KMS-11 (cell line): ENCODE data around the gene INTU.

ENCODE experiments used
- H2AFZ ChIP-seq: fragments of 200-600 bp; sonication (generic); 2 replicates; pipeline ENCODE4 v1.6.1; 2016; ENCODE audit warnings: antibody characterized with exemption, mixed run types, low read depth
- H3K27ac ChIP-seq: fragments of 200-600 bp; sonication (generic); 2 replicates; pipeline ENCODE4 v1.6.1; 2016; ENCODE audit warnings: mild to moderate bottlenecking, mixed run types
- H3K27me3 ChIP-seq: fragments of 200-600 bp; sonication (generic); 2 replicates; pipeline ENCODE4 v1.6.1; 2017; ENCODE audit warnings: mild to moderate bottlenecking, low read depth, mixed run types, moderate library complexity; ENCODE audit not compliant: insufficient read depth
- H3K36me3 ChIP-seq: fragments of 200-600 bp; sonication (generic); 2 replicates; pipeline ENCODE4 v1.6.1; 2017; ENCODE audit warnings: mild to moderate bottlenecking, mixed run types; ENCODE audit not compliant: insufficient read depth
- H3K4me1 ChIP-seq: fragments of 200-600 bp; sonication (generic); 2 replicates; pipeline ENCODE4 v1.6.1; 2016; ENCODE audit warnings: mild to moderate bottlenecking, low read depth, mixed run types; ENCODE audit not compliant: poor library complexity, severe bottlenecking
- H3K4me2 ChIP-seq: fragments of 200-600 bp; sonication (generic); 2 replicates; pipeline ENCODE4 v1.7.0; 2016; ENCODE audit warnings: mild to moderate bottlenecking, mixed run types
- H3K4me3 ChIP-seq: fragments of 200-600 bp; sonication (generic); IDR thresholded peaks from 2 replicates; pipeline ENCODE4 v1.6.1; 2017; ENCODE audit warnings: low read depth, low read length, mixed read lengths; ENCODE audit not compliant: insufficient read depth
- H3K79me2 ChIP-seq: fragments of 200-600 bp; sonication (generic); 2 replicates; pipeline ENCODE4 v1.6.1; 2016; ENCODE audit warnings: low read depth, mixed run types; ENCODE audit not compliant: insufficient read depth
- H3K9ac ChIP-seq: fragments of 200-600 bp; sonication (generic); 2 replicates; pipeline ENCODE4 v1.6.1; 2016; ENCODE audit warnings: mild to moderate bottlenecking, mixed run types
- H4K20me1 ChIP-seq: fragments of 200-600 bp; sonication (generic); 2 replicates; pipeline ENCODE4 v1.6.1; 2016; ENCODE audit warnings: mild to moderate bottlenecking, mixed run types; ENCODE audit not compliant: insufficient read depth
- CTCF ChIP-seq: fragments of 200-600 bp; sonication (generic); conservative IDR thresholded peaks from 2 replicates; pipeline ENCODE4 v1.6.1; 2017; ENCODE audit warnings: low read depth, mild to moderate bottlenecking, antibody characterized with exemption, low read length, moderate library complexity, mixed read lengths

The INTU gene

GRCh38 chr4:127759893-127760292, 127.1 kb downstream of the INTU start:
- Histone ChIP-seq H2AFZ (no peak overlapping the region), H3K79me2 (no peaks in the 10 kb centered on the region), H3K4me1 (no peaks in the 10 kb centered on the region), H3K36me3 (no peaks in the 10 kb centered on the region), H4K20me1 (no peaks in the 10 kb centered on the region), H3K27me3 (no peaks in the 10 kb centered on the region), H3K27ac (no peak overlapping the region), H3K4me3 (no peak overlapping the region), H3K4me2 (no peak overlapping the region), H3K9ac (no peak overlapping the region)
- TF ChIP-seq CTCF = no peak

- H3K79me2 ChIP-seq = no peaks in the 10 kb centered on the region
Observed at GRCh38 chr4:127771535-127772275, 138.9 kb downstream of the INTU start.

GRCh38 chr4:127772769-127773671, 140.3 kb downstream of the INTU start:
- no peak overlapping the region for H3K4me2 ChIP-seq
- H4K20me1 ChIP-seq = no peaks in the 10 kb centered on the region
- no peaks in the 10 kb centered on the region for H3K27me3 ChIP-seq

More at GRCh38 chr4:127771535-127772275, 138.9 kb downstream of the INTU start:
- no peak overlapping the region for H3K4me2 ChIP-seq
- no peak overlapping the region for H3K4me3 ChIP-seq
- H3K9ac ChIP-seq = no peak overlapping the region
- H3K4me1 ChIP-seq = peaks cover 29% of the 10 kb centered on the region
- no peaks in the 10 kb centered on the region for H3K27me3 ChIP-seq
- no peak for TF ChIP-seq CTCF
- H4K20me1 ChIP-seq = no peaks in the 10 kb centered on the region
- H3K36me3 ChIP-seq = no peaks in the 10 kb centered on the region
- no peak overlapping the region for H3K27ac ChIP-seq
- H2AFZ ChIP-seq = no peak overlapping the region

GRCh38 chr4:127775843-127776242, 143.1 kb downstream of the INTU start:
- Histone ChIP-seq H3K4me3 (no peak overlapping the region), H3K4me1 (peaks cover 58% of the 10 kb centered on the region), H3K79me2 (no peaks in the 10 kb centered on the region), H3K36me3 (no peaks in the 10 kb centered on the region), H3K4me2 (peak overlapping the region; percentile 78), H3K27ac (peak overlapping the region; percentile 58), H3K27me3 (no peaks in the 10 kb centered on the region), H2AFZ (peak overlapping the region; percentile 19; the same call in 1 of the 2 replicates), H4K20me1 (no peaks in the 10 kb centered on the region), H3K9ac (no peak overlapping the region)
- TF ChIP-seq CTCF = no peak

More at GRCh38 chr4:127772769-127773671, 140.3 kb downstream of the INTU start:
- Histone ChIP-seq H3K4me1 (peaks cover 42% of the 10 kb centered on the region), H3K27ac (no peak overlapping the region), H2AFZ (no peak overlapping the region), H3K4me3 (no peak overlapping the region), H3K36me3 (no peaks in the 10 kb centered on the region), H3K9ac (no peak overlapping the region), H3K79me2 (no peaks in the 10 kb centered on the region)
- no peak for TF ChIP-seq CTCF
